ENCODE measurements around the gene SELENOP.

The SELENOP gene

GRCh38 chr5:42768106-42768504, 43.6 kb downstream of the SELENOP start:
- Histone ChIP-seq H3K36me3 (ENCODE audit: control insufficient read depth, insufficient read depth, low read length) (no peaks in the 10 kb centered on the region), H3K4me3 (ENCODE audit: low read length) (no peak overlapping the region), H3K9me3 (ENCODE audit: control insufficient read depth, insufficient read depth, low read length) (no peaks in the 10 kb centered on the region), H3K27me3 (ENCODE audit: control insufficient read depth, insufficient read depth, low read length) (no peaks in the 10 kb centered on the region), H3K27ac (ENCODE audit: low read length) (no peak overlapping the region), H3K4me1 (ENCODE audit: control insufficient read depth, insufficient read depth, low read length) (no peaks in the 10 kb centered on the region)
- no CpG with 5 or more reads among the region's 1 CpG for WGBS (ENCODE audit: insufficient coverage, insufficient read length)
- no peak for DNase-seq (ENCODE audit: low read depth, low spot score)

GRCh38 chr5:42767491-42768105, 44.1 kb downstream of the SELENOP start:
- Histone ChIP-seq H3K36me3 (ENCODE audit: control insufficient read depth, insufficient read depth, low read length) (no peaks in the 10 kb centered on the region), H3K4me3 (ENCODE audit: low read length) (no peak overlapping the region), H3K4me1 (ENCODE audit: control insufficient read depth, insufficient read depth, low read length) (no peaks in the 10 kb centered on the region), H3K27me3 (ENCODE audit: control insufficient read depth, insufficient read depth, low read length) (no peaks in the 10 kb centered on the region), H3K9me3 (ENCODE audit: control insufficient read depth, insufficient read depth, low read length) (no peaks in the 10 kb centered on the region), H3K27ac (ENCODE audit: low read length) (no peak overlapping the region)
- no peak for DNase-seq (ENCODE audit: low read depth, low spot score)
- no CpG with 5 or more reads among the region's 3 CpGs for WGBS (ENCODE audit: insufficient coverage, insufficient read length)

- no peaks in the 10 kb centered on the region for H3K9me3 ChIP-seq (ENCODE audit: control insufficient read depth, insufficient read depth, low read length)
- WGBS (ENCODE audit: insufficient coverage, insufficient read length), result no CpG with 5 or more reads among the region's 1 CpG
- DNase-seq (ENCODE audit: low read depth, low spot score), result no peak
- H3K27ac ChIP-seq (ENCODE audit: low read length), result no peak overlapping the region
- H3K36me3 ChIP-seq (ENCODE audit: control insufficient read depth, insufficient read depth, low read length), result no peaks in the 10 kb centered on the region
- H3K27me3 ChIP-seq (ENCODE audit: control insufficient read depth, insufficient read depth, low read length), result no peaks in the 10 kb centered on the region
- H3K4me3 ChIP-seq (ENCODE audit: low read length), result no peak overlapping the region
- H3K4me1 ChIP-seq (ENCODE audit: control insufficient read depth, insufficient read depth, low read length), result no peaks in the 10 kb centered on the region
These were observed 49.9 kb downstream of the SELENOP start for GRCh38 chr5:42761791-42762190.

GRCh38 chr5:42760426-42760825, 51.3 kb downstream of the SELENOP start:
- H3K9me3 ChIP-seq (ENCODE audit: control insufficient read depth, insufficient read depth, low read length), result no peaks in the 10 kb centered on the region
- no peak for DNase-seq (ENCODE audit: low read depth, low spot score)
- no CpG with 5 or more reads among the region's 4 CpGs for WGBS (ENCODE audit: insufficient coverage, insufficient read length)
- H3K27ac ChIP-seq (ENCODE audit: low read length), result no peak overlapping the region
- H3K4me1 ChIP-seq (ENCODE audit: control insufficient read depth, insufficient read depth, low read length), result no peaks in the 10 kb centered on the region
- no peaks in the 10 kb centered on the region for H3K36me3 ChIP-seq (ENCODE audit: control insufficient read depth, insufficient read depth, low read length)
- H3K4me3 ChIP-seq (ENCODE audit: low read length), result no peak overlapping the region
- H3K27me3 ChIP-seq (ENCODE audit: control insufficient read depth, insufficient read depth, low read length), result no peaks in the 10 kb centered on the region

DNA sequence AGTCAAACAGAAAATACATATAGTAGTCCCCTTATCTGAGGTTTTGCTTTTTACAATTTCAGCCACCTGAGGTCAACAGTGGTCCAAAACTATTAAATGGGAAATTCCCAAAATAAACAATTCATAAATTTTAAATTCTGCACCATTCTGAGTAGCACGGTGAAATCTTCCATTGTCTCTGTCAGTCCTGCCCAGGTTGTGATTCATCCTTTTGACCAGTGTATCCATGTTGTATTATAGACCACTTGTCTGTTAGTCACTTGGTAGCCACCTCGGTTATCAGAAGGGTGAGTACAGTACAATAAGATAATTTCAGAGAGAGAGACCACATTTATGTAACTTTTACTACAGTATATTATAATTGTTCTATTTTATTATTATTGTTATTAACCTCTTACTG, 52.2 kb downstream of the SELENOP start:
- no peaks in the 10 kb centered on the region for H3K36me3 ChIP-seq (ENCODE audit: control insufficient read depth, insufficient read depth, low read length)
- no peak overlapping the region for H3K4me3 ChIP-seq (ENCODE audit: low read length)
- no CpG with 5 or more reads among the region's 2 CpGs for WGBS (ENCODE audit: insufficient coverage, insufficient read length)
- no peak overlapping the region for H3K27ac ChIP-seq (ENCODE audit: low read length)
- no peaks in the 10 kb centered on the region for H3K27me3 ChIP-seq (ENCODE audit: control insufficient read depth, insufficient read depth, low read length)
- no peak for DNase-seq (ENCODE audit: low read depth, low spot score)
- H3K9me3 ChIP-seq (ENCODE audit: control insufficient read depth, insufficient read depth, low read length), result no peaks in the 10 kb centered on the region
- H3K4me1 ChIP-seq (ENCODE audit: control insufficient read depth, insufficient read depth, low read length), result no peaks in the 10 kb centered on the region

DNA sequence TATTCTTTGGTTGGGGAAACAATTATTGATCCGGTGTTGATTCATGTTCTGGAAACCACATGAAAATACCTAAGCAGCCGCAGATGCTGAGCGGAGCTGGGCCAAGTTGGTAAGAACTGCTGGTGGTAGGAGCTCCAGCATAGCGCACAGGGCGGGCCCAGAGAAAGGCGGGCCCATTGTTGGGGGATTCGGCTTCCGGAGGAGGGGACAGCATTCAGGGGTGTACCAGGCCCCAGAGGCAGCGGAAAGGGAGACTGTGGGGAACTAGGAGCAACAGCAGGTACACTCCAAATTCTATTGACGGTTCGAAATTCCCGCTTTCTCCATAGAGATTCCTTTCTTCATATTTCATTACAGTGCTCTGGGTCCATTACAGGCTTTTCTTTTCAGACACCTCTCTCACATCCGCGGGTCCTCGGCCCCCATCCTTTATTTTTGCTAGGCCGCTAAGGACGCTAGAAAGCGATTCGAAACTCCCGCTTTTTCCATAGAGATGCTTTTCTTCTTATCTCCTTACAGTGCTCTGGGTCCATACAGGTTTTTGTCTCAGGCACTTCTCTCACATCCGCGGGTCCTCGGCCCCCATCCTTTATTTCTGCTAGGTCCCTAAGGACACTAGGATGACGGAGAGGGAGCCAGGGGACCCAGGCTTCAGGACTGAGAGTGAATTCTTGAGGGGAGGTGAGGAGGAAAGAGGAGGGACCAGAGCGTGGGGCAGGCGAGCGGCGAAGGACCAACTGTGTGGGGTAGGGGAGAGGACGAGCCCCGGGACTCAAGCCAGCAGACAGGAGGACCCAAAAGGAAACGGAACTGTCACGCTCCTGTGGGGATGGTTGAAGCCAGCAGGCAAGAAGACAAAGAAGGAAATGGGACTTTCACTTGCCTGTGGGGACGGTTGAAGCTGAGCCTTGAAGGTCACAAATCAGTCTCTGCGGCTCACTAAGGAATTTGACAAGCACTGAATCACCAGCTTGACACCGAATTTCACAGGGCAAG, 54.8 kb downstream of the SELENOP start, which contains the start of gene CCDC152:
CCDC152 (plus strand) TSS at position 213 of the 996 bp plus-strand sequence. CDS start 2,304 bp downstream, outside the sequence.
- no peaks in the 10 kb centered on the region for H3K4me1 ChIP-seq (ENCODE audit: control insufficient read depth, insufficient read depth, low read length)
- H3K27ac ChIP-seq (ENCODE audit: low read length), result no peak within 1 kb of the TSS
- H3K27me3 ChIP-seq (ENCODE audit: control insufficient read depth, insufficient read depth, low read length), result no peaks in the 10 kb centered on the region
- no peak within 1 kb of the TSS for H3K4me3 ChIP-seq (ENCODE audit: low read length)
- no peak for DNase-seq (ENCODE audit: low read depth, low spot score)
- no CpG with 5 or more reads among the region's 35 CpGs for whole genome bisulfite sequencing (ENCODE audit: insufficient coverage, insufficient read length)
- H3K36me3 ChIP-seq (ENCODE audit: control insufficient read depth, insufficient read depth, low read length), result no peaks in the 10 kb centered on the region
- H3K9me3 ChIP-seq (ENCODE audit: control insufficient read depth, insufficient read depth, low read length), result no peaks in the 10 kb centered on the region

DNA sequence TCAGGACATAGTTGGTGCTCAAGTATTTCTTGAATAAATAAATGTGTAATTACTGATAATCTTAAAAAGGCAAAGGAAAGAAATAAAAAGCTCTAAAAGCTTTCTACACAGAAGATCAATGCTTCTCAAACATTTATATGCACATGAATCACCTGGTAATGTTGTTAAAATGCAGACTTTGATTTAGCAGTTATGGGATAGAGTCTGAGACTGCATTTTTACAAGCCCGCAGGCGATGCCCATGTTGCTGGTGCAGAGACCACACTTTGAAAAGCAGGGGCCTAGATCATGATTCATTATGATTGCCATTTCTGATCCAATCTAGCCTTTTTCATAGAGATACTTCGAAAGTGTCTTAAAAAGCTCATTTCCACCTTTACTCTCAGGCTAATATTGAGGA, 58.6 kb downstream of the SELENOP start:
- Histone ChIP-seq H3K9me3 (ENCODE audit: control insufficient read depth, insufficient read depth, low read length) (no peaks in the 10 kb centered on the region), H3K4me1 (ENCODE audit: control insufficient read depth, insufficient read depth, low read length) (no peaks in the 10 kb centered on the region), H3K27ac (ENCODE audit: low read length) (no peak overlapping the region), H3K4me3 (ENCODE audit: low read length) (no peak overlapping the region), H3K36me3 (ENCODE audit: control insufficient read depth, insufficient read depth, low read length) (no peaks in the 10 kb centered on the region), H3K27me3 (ENCODE audit: control insufficient read depth, insufficient read depth, low read length) (no peaks in the 10 kb centered on the region)
- no CpG with 5 or more reads among the region's 3 CpGs for WGBS (ENCODE audit: insufficient coverage, insufficient read length)
- DNase-seq (ENCODE audit: low read depth, low spot score), result no peak

DNA sequence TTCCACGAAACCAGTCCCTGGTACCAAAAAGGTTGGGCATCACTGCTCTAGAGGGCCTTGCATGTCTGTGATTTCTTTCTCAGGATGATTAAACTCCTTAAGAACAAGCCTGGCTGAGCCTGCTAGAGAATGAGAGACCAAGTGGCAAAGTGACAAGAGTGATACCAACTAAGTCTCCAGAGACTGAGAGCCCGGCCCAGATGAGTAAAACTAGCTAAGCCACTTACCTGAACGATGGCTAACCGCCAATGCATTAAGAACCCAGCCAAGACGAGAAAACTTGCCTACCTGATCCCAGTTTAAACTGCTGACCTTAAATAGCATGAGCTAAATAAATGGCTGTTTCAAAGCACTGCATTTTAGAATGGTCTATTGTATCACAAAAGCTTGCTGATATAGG, 60.6 kb downstream of the SELENOP start:
- Histone ChIP-seq H3K9me3 (ENCODE audit: control insufficient read depth, insufficient read depth, low read length) (no peaks in the 10 kb centered on the region), H3K4me3 (ENCODE audit: low read length) (no peak overlapping the region), H3K27me3 (ENCODE audit: control insufficient read depth, insufficient read depth, low read length) (no peaks in the 10 kb centered on the region), H3K36me3 (ENCODE audit: control insufficient read depth, insufficient read depth, low read length) (no peaks in the 10 kb centered on the region), H3K27ac (ENCODE audit: low read length) (no peak overlapping the region), H3K4me1 (ENCODE audit: control insufficient read depth, insufficient read depth, low read length) (no peaks in the 10 kb centered on the region)
- WGBS (ENCODE audit: insufficient coverage, insufficient read length), result no CpG with 5 or more reads among the region's 5 CpGs
- DNase-seq (ENCODE audit: low read depth, low spot score), result no peak

DNA sequence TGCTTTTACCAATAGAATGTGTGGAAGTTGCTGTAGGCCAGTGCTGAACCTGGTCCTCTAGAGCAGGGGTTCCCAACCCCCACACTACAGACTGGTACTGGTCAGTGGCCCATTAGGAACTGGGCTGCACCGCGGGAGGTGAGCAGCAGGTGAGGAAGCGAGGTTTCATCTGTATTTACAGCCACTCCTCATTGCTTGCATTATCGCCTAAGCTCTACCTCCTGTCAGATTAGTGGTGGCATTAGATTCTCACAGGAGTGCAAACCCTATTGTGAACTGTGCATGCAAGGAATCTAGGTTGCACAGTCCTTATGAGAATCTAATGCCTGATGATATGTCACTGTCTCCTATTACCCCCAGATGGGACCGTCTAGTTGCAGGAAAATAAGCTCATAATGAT, 61.2 kb downstream of the SELENOP start:
- Histone ChIP-seq H3K9me3 (ENCODE audit: control insufficient read depth, insufficient read depth, low read length) (no peaks in the 10 kb centered on the region), H3K4me3 (ENCODE audit: low read length) (no peak overlapping the region), H3K36me3 (ENCODE audit: control insufficient read depth, insufficient read depth, low read length) (no peaks in the 10 kb centered on the region), H3K27me3 (ENCODE audit: control insufficient read depth, insufficient read depth, low read length) (no peaks in the 10 kb centered on the region), H3K4me1 (ENCODE audit: control insufficient read depth, insufficient read depth, low read length) (no peaks in the 10 kb centered on the region), H3K27ac (ENCODE audit: low read length) (no peak overlapping the region)
- no peak for DNase-seq (ENCODE audit: low read depth, low spot score)
- WGBS (ENCODE audit: insufficient coverage, insufficient read length), result no CpG with 5 or more reads among the region's 5 CpGs

All from iPS DF 6.9 (cell line).